AG09319 (cell line): Measurements from ENCODE around the gene KCNMB4.

Experiments
- DNase-seq: peaks from one replicate; pipeline ENCODE4 v3.0.0-alpha.2; 2010; ENCODE audit warnings: low read depth; ENCODE audit errors: extremely low read depth
- TF ChIP-seq, protein P1 (sequence below): IDR thresholded peaks from 2 replicates; pipeline ENCODE4 v1.5.1; 2011; ENCODE audit warnings: low read depth, mild to moderate bottlenecking, inconsistent platforms, low read length, moderate library complexity

Gene KCNMB4

DNA sequence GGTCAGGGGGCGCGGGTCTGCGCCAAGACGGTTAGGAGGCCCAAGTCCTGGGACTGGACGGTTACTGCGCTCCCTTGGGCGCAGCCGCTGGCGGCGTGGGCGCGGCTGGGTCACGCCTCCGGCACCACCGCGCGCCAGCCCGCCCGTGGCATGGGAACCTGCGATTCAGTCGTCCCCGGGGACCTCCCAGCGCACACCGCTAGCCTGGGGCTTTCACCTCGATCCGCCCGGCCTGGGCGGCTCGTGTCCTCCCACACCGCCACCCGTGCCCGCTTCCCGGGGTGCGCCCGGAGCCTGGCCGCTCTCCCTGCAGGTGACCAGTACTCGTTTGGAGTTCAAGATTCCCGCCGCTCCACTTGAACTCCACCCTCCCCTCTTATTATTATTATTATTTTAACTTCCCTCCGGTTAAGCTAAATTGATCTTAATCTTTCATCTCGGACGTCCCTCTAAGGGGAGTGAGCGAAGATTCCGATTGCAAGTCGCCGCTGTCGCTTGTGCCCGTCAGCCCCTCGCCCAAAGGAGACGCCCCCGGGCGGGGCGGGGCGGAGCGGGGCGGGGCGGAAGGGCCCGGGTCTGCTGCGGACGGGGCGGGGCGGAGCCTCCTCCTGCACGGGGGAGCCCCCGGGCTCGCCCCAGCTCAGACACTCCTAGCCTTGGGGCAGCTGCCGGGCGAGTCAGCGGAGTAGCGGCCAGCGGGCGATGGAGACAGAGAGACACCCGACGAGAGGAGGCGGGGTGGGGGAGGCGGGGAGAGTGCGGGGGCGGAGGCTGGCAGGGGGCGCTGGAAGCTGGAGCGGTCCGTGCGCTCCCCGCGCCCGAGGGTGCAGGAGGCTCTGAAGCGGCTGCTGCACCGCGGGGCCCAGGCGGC, at the start of gene KCNMB4:
Gene KCNMB4, plus strand, starts transcription at position 643 of the 871 bp plus-strand sequence. CDS start 445 bp downstream, outside the sequence.
- TF ChIP-seq, protein P1, sequence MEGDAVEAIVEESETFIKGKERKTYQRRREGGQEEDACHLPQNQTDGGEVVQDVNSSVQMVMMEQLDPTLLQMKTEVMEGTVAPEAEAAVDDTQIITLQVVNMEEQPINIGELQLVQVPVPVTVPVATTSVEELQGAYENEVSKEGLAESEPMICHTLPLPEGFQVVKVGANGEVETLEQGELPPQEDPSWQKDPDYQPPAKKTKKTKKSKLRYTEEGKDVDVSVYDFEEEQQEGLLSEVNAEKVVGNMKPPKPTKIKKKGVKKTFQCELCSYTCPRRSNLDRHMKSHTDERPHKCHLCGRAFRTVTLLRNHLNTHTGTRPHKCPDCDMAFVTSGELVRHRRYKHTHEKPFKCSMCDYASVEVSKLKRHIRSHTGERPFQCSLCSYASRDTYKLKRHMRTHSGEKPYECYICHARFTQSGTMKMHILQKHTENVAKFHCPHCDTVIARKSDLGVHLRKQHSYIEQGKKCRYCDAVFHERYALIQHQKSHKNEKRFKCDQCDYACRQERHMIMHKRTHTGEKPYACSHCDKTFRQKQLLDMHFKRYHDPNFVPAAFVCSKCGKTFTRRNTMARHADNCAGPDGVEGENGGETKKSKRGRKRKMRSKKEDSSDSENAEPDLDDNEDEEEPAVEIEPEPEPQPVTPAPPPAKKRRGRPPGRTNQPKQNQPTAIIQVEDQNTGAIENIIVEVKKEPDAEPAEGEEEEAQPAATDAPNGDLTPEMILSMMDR: no peak
- DNase-seq: no peak

DNA sequence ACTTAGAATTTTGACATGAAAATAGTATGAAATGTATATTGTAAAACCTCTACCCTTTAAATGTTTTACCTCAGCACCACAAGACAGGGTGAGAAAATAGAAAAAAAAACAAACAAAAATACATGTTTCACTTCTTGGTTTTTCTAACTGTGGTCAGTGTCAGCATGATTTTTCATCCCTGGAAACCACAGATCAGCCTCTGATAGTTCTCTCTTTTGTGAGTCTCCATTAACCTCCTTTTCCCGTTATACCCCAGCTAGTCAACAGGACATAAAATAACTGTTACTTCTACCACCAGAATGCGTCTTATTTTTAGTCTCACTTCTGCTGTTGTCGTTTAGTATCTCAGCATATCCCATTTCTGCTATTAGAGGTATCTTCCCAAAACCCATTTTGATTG, 48.3 kb upstream of the KCNMB4 start:
- TF ChIP-seq, protein P1: no peak
- no peak for DNase-seq

DNA sequence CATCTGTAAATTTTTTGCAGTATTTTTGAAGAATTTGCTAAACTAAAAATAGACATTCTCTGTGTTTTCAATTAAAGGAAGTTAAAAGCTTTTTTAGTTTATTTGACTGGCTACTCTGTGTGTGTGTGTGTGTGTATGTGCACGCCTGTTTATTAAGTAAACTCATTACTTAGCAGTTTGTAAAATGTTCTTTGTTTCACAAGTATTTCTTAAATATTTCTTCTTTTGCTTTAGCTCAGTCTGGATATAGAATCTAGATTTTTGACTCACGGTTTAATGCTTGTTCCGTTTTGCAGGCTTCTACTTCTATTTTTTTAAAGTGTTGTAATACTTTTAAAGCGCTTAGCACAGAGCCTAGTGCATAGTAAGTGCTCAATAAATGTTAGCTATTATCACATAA, 46.5 kb upstream of the KCNMB4 start:
- TF ChIP-seq, protein P1: no peak
- no peak for DNase-seq

GRCh38 chr12:70321191-70321590, 44.9 kb upstream of the KCNMB4 start:
- TF ChIP-seq, protein P1: no peak
- DNase-seq: no peak

- no peak for DNase-seq
- TF ChIP-seq, protein P1: no peak
Measured at GRCh38 chr12:70327541-70327940, 38.5 kb upstream of the KCNMB4 start.

DNA sequence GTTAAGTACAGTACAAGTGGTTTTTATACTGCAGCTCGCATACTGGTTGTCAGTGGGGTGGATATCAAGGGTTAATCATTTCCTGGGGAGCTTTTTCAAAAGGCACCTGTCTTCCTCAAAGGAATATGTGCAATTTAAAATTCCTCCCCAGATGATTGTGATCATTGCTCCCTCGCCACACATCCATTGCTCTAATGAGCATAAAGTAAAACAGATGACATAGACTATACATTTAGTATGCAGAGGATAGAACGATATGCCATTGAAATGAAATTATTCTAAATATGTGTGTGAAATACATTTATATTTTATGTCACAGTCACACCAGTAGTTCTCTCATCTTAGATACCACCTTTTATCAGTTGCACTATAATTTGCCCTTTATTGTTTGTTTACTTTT, 36.4 kb upstream of the KCNMB4 start:
- TF ChIP-seq, protein P1: no peak
- no peak for DNase-seq

GRCh38 chr12:70330158-70330557, 35.9 kb upstream of the KCNMB4 start:
- TF ChIP-seq, protein P1: no peak

More at GRCh38 chr12:70330158-70330557, 35.9 kb upstream of the KCNMB4 start:
- no peak for DNase-seq
